Measurements from ENCODE around the gene SIDT1.
"Not testable (repeated sequence)": the region's sequence is repeated elsewhere in the genome, so short reads cannot be mapped to it uniquely, and the experiment has no call there.

Gene SIDT1

GRCh38 chr3:113600418-113601182 is 68.2 kb downstream of the SIDT1 start:
- no peak for FAIRE-seq

DNA sequence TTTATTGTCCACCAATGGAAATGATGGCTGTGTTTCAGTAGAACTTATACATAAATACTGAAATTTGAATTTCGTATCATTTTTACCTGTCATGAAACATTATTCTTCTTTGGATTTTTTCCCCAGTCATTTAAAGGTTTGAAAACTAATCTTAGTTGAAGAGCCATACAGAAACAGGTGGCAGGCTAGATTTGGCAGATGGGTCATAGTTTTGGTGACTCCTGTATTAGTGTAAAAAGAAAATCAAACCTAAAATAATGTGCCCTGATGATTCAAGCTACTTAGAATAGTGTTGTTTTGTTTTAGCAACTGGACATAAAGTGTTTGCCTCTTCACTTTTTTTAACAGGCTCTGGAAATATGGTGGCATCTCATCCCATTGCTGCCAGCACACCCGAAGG is 68.9 kb downstream of the SIDT1 start:
- FAIRE-seq: no peak

GRCh38 chr3:113602256-113602655 is 69.9 kb downstream of the SIDT1 start:
- no peak for FAIRE-seq

DNA sequence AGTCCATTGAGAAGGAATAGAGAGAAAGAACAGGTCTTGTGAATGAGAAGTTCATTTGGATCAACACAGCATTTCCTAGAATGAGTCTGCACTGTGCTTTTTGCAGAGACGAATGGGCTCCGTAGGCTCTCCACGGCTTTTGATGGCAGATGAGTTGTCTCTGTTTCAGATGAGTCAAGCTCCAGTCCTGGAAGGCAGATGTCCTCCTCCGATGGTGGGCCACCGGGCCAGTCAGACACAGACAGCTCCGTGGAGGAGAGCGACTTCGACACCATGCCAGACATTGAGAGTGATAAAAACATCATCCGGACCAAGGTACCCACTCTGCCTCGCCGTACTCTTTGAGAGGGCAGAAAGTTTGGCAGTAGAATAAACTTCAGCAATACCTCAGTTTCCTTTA is 70.5 kb downstream of the SIDT1 start:
- FAIRE-seq: no peak

DNA sequence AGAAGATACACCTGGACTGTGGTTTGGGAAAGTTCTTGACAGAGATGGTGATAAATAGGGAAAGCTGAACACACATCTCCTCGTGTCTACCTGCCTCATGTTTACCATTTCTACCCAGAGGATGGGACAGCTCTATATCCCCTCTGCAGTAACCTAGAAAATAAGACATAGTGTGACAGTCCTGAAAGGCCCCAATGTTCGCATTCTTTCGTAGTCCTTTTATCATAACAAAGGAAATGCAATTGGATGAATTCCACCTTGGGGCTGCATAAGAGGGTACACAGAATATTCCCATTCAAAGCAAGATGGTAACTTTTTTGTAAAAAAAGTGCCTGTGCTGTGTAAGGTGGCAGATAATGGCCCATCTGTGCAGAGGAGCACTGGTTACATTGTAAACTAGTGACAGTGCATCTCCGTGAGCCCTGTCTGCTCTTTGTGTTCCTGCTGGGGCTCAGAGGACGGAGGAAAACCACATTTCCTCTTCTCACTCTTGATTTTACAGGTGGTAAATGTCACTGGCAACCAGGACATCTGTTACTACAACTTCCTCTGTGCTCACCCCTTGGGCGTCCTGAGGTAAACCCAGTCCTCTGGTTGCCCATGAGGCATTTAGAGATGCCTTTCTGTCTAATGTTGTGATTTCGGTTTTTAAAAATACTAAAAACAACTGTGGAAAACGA is 74.3 kb downstream of the SIDT1 start:
- no peak for FAIRE-seq

DNA sequence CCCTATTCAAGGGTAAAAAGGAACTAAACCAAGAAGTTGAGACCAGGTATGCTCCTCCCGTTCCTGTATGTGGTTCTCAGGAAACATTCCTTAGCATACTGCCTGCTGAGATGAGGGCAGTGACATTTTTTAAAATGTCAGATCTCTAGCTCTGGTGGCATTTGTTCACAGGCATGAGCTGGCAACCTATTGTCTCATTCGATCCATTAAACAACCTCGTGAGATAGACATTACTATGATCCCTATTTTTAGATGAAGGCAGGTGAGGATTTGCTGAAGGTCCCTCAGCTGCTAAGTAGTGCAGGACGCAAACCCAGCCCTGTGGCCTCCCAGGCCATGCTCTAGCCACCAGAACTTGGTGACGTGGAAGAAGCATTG is 74.9 kb downstream of the SIDT1 start:
- no peak for FAIRE-seq

DNA sequence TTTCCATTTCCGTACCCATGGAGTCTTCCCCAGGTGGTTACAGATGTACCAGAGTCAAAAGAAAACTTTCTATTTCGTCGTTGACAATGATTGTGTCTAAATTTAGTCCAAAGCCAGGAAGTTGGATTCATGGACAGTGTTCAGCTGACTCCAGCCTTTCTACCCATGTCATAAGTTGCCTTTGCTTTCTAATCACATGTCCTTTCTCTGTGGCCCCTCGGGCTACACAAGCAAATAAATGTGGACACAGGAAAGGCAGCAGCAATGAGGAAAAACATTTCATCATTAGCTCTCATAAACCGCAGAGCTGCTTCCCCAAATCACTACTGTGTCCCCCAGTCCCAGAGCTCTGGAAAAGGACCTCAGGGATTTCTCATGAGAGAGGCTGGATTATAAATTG is 82.0 kb downstream of the SIDT1 start:
- no peak for FAIRE-seq

- FAIRE-seq: no peak
Measured at GRCh38 chr3:113615976-113616375, 83.6 kb downstream of the SIDT1 start.

DNA sequence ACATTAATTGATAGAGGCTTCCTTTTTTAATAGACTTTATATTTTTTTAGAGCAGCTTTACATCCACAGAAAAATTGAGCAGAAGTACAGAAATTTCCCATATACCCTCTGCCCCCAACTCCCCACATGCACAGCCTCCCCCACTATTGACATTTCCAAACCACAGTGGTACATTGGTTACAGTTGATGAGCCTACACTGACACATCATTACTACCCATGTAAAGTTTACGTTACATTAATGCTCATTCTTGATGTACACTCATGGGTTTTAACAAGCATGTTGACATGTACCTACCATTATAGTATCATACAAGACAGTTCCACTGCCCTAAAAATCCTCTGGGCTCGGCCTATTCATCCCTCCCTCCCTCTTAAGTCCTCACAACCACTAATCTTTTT is 85.4 kb downstream of the SIDT1 start:
- no peak for FAIRE-seq

GRCh38 chr3:113620091-113620490 is 87.7 kb downstream of the SIDT1 start:
- no peak for FAIRE-seq

GRCh38 chr3:113623324-113623723 is 91.0 kb downstream of the SIDT1 start:
- no peak for FAIRE-seq

DNA sequence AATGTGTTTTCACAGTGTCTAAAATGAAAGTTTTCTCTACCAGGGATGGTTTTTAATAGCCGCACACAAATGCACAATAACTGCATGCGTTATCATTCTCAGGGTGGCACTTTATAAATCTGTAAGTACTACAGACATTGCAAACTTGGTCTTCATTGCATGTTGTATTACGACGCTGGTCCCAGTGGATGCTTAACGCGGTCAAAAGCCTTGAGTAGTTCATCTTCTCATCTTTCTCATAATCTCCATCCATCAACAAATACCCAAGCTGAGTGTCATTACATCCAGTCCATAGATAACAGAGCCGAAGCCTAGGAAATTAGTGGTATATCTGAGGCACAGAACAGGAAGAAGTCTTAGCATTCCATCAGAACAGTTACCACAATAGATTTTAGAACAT is 91.5 kb downstream of the SIDT1 start:
- no peak for FAIRE-seq

DNA sequence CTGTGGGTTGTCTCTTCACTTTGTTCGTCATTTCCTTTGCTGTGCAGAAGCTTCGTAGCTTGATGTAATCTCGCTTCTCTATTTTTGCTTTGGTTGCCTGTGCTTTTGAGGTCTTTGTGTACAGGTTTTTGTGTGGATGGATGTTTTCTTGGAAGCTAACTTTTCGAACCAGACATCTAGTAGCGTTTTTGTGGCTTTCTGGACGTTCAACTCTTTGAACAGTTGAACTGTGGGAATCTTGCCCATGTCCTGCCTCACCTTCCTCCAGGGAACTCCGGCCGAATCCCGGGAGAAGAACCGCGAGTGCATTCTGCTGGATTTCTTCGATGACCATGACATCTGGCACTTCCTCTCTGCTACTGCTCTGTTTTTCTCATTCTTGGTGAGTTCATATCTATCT is 93.5 kb downstream of the SIDT1 start:
- no peak for FAIRE-seq

- FAIRE-seq: no peak
Measured at GRCh38 chr3:113626503-113627371, 94.4 kb downstream of the SIDT1 start.

DNA sequence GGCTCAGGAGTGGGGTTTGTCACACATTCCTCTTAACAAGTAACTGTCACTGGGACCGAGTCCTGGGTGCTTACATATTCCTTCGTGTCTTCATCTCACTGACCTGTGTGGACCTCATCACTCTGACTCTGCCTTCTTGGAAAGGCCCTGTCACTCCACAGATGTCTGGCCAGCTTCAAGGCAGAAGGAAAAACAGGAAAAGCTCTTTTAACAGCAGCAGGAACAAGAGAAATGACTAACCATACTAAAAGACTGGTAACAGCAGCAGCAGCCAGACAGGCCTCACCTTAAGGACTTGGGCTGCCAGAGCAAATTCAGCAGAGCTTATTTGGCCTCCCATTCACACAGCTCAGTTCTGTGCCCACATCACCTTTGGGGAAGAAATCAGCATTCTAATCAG is 96.0 kb downstream of the SIDT1 start:
- FAIRE-seq: no peak

- FAIRE-seq: no peak
Measured at GRCh38 chr3:113628788-113629187, 96.4 kb downstream of the SIDT1 start.

DNA sequence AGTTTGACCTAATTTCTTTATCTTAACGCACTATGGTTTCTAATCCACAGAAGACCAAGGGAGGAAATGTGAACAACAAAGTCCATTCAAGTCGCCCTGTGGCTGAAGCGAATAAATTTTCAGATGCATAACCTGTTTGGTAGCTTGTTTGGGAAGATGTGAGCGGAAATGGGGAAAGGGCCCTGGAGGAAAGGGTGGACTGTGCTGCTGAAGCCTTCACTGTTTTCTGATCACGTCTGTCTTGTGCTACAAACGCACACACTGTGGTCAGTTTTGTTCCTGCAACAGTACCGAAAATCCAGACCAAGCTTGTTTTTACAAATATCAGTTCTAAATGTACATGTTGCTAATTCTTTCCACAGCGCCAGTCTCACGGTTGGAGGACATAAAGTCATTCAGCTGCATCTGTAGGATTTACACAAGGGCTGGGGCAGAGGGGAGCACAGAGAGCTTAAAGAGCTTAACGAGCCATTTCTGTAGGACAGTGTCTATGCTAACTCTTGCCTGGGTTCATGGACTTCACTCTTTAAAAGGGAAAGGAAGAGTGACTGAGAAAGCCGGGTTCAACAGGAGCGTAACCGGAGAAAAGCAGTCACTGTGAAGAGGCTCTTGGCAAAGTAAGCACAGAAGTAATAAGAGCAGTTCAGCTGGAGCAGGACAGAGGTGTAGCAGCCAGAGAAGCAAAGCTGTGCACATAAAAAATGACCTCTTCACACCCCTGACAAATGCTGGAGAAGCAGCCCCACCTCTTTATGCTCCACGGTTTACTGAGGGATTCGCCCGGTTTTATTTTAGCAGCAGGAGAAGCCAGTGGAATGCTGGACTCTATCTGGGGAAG is 97.4 kb downstream of the SIDT1 start:
- no peak for FAIRE-seq

- FAIRE-seq: no peak
Measured at GRCh38 chr3:113630956-113631542, 98.7 kb downstream of the SIDT1 start.

GRCh38 chr3:113631573-113631972 is 99.2 kb downstream of the SIDT1 start:
- no peak for FAIRE-seq

- no peak for FAIRE-seq
Measured at GRCh38 chr3:113634782-113635474, 102.6 kb downstream of the SIDT1 start.

GRCh38 chr3:113636034-113636433 is 103.7 kb downstream of the SIDT1 start:
- not testable (repeated sequence) for FAIRE-seq

- no peak for FAIRE-seq
Measured at GRCh38 chr3:113637756-113638155, 105.4 kb downstream of the SIDT1 start.
